ENCODE results near the gene TECPR1.

The TECPR1 gene

GRCh38 chr7:98296833-98297232, 44.8 kb upstream of the TECPR1 start:
- TF ChIP-seq YY1 (IDR thresholded peaks at IDR 0.05; ENCODE audit: low read depth): no peak
- TF ChIP-seq CREB1 (IDR thresholded peaks at IDR 0.05; ENCODE audit: low read depth): no peak
- TF ChIP-seq NFIC (IDR thresholded peaks at IDR 0.05): no peak
- TF ChIP-seq TAF1 (IDR thresholded peaks at IDR 0.05; ENCODE audit: low read depth): no peak
- TF ChIP-seq CEBPB (IDR thresholded peaks at IDR 0.05): no peak
- TF ChIP-seq USF1 (IDR thresholded peaks at IDR 0.05): no peak

- TF ChIP-seq RAD21 (IDR thresholded peaks at IDR 0.05; ENCODE audit: low read depth): no peak
- TF ChIP-seq YY1 (IDR thresholded peaks at IDR 0.05; ENCODE audit: low read depth): no peak
- no peak for TF ChIP-seq CREB1 (IDR thresholded peaks at IDR 0.05; ENCODE audit: low read depth)
- TF ChIP-seq TEAD4 (IDR thresholded peaks at IDR 0.05): no peak
Observed at GRCh38 chr7:98295467-98296192, 43.6 kb upstream of the TECPR1 start.

- TF ChIP-seq MAX (IDR thresholded peaks at IDR 0.05): no peak
- peak; percentile 91 for TF ChIP-seq RAD21 (IDR thresholded peaks at IDR 0.05; ENCODE audit: low read depth)
Observed at GRCh38 chr7:98294798-98295382, 42.9 kb upstream of the TECPR1 start.

GRCh38 chr7:98294326-98294725, 42.3 kb upstream of the TECPR1 start:
- TF ChIP-seq MAX (IDR thresholded peaks at IDR 0.05) (no peak), RAD21 (IDR thresholded peaks at IDR 0.05; ENCODE audit: low read depth) (no peak), EGR1 (IDR thresholded peaks at IDR 0.05) (no peak), CREB1 (IDR thresholded peaks at IDR 0.05; ENCODE audit: low read depth) (no peak), EP300 (IDR thresholded peaks at IDR 0.05; ENCODE audit: borderline replicate concordance) (no peak), CEBPB (IDR thresholded peaks at IDR 0.05) (no peak), REST (IDR thresholded peaks at IDR 0.05; ENCODE audit: low read depth) (no peak), TEAD4 (IDR thresholded peaks at IDR 0.05) (no peak), TCF12 (IDR thresholded peaks at IDR 0.05; ENCODE audit: low read depth) (no peak), TAF1 (IDR thresholded peaks at IDR 0.05; ENCODE audit: low read depth) (no peak), ZBTB7A (IDR thresholded peaks at IDR 0.05; ENCODE audit: low read depth) (no peak)

- no peak for TF ChIP-seq MAX (IDR thresholded peaks at IDR 0.05)
- TF ChIP-seq TCF12 (IDR thresholded peaks at IDR 0.05; ENCODE audit: low read depth): no peak
- TF ChIP-seq TAF1 (IDR thresholded peaks at IDR 0.05; ENCODE audit: low read depth): no peak
- TF ChIP-seq CEBPB (IDR thresholded peaks at IDR 0.05): no peak
- TF ChIP-seq YY1 (IDR thresholded peaks at IDR 0.05; ENCODE audit: low read depth): no peak
- TF ChIP-seq USF1 (IDR thresholded peaks at IDR 0.05): no peak
- no peak for TF ChIP-seq EP300 (IDR thresholded peaks at IDR 0.05; ENCODE audit: borderline replicate concordance)
- no peak for TF ChIP-seq REST (IDR thresholded peaks at IDR 0.05; ENCODE audit: low read depth)
- no peak for TF ChIP-seq CREB1 (IDR thresholded peaks at IDR 0.05; ENCODE audit: low read depth)
- TF ChIP-seq FOXM1 (IDR thresholded peaks at IDR 0.05; ENCODE audit: borderline replicate concordance, low read depth): no peak
- TF ChIP-seq TEAD4 (IDR thresholded peaks at IDR 0.05): no peak
- no peak for TF ChIP-seq RAD21 (IDR thresholded peaks at IDR 0.05; ENCODE audit: low read depth)
- TF ChIP-seq EGR1 (IDR thresholded peaks at IDR 0.05): no peak
- no peak for TF ChIP-seq ZBTB7A (IDR thresholded peaks at IDR 0.05; ENCODE audit: low read depth)
- TF ChIP-seq NFIC (IDR thresholded peaks at IDR 0.05): no peak
Observed at GRCh38 chr7:98293746-98294145, 41.7 kb upstream of the TECPR1 start.

GRCh38 chr7:98293265-98293664, 41.2 kb upstream of the TECPR1 start:
- no peak for TF ChIP-seq TEAD4 (IDR thresholded peaks at IDR 0.05)
- no peak for TF ChIP-seq REST (IDR thresholded peaks at IDR 0.05; ENCODE audit: low read depth)
- TF ChIP-seq CEBPB (IDR thresholded peaks at IDR 0.05): no peak
- no peak for TF ChIP-seq EP300 (IDR thresholded peaks at IDR 0.05; ENCODE audit: borderline replicate concordance)

Data from Ishikawa (cell line).